HAP-1 (cell line): ENCODE measurements around the gene CEP104.

Experiments used
- DNase-seq, 2 experiments: peaks; one replicate each; pipeline ENCODE4 v3.0.0-alpha.2; 2016 to 2020; ENCODE audit warnings: low spot score in 2 of 2
- H3K27me3 ChIP-seq: fragments of 250-450 bp; sonication (Bioruptor Pico); 2 replicates; pipeline ENCODE4 v1.5.1; 2020; ENCODE audit warnings: low read depth, mild to moderate bottlenecking, moderate library complexity
- H3K36me3 ChIP-seq: fragments of 250-450 bp; sonication (Bioruptor Pico); replicated peaks from 2 replicates; pipeline ENCODE4 v1.5.1; 2020; ENCODE audit warnings: mild to moderate bottlenecking
- H3K4me1 ChIP-seq: fragments of 250-450 bp; sonication (Bioruptor Pico); 2 replicates; pipeline ENCODE4 v1.5.1; 2020; ENCODE audit warnings: mild to moderate bottlenecking
- H3K4me3 ChIP-seq: fragments of 250-450 bp; sonication (Bioruptor Pico); 2 replicates; pipeline ENCODE4 v1.5.1; 2020; ENCODE audit warnings: mild to moderate bottlenecking, moderate library complexity
- H3K9me3 ChIP-seq: fragments of 250-450 bp; sonication (Bioruptor Pico); 2 replicates; pipeline ENCODE4 v1.5.1; 2020; ENCODE audit warnings: mild to moderate bottlenecking, moderate library complexity
- in situ Hi-C: fragments of 300-500 bp; cut with MboI; formaldehyde crosslinking; loops from 3 replicates; pipeline ENCODE4 v1.14.3; 2020; ENCODE audit warnings: low sequenced_read_pairs, inconsistent platforms, mixed read lengths

Gene CEP104

DNA sequence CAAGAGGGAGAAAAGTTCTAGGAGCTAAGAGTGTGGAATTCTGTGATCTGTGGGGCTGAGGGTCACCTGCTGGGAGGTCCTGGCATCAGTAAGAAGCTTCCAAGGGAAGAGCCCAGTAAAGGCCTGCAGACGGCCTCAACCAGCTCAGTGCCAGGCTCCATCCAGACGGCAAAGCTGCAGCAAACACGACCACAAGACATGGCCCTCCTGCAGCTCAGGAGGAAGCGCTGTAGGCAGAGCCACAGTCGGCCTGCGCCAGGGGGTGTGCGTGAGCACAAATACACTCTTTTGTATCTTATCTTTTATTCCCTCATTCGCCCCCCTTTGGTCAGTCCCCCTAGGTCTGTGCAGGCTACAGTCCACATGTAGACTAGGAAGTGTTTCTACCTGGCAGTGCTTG is 29.7 kb upstream of the CEP104 start:
- Histone ChIP-seq H3K4me1 (no peaks in the 10 kb centered on the region), H3K9me3 (no peaks in the 10 kb centered on the region), H3K27me3 (no peaks in the 10 kb centered on the region), H3K4me3 (no peak overlapping the region), H3K36me3 (peaks cover 43% of the 10 kb centered on the region)
- in situ Hi-C loops, result no loop called here
- DNase-seq, result no peak

DNA sequence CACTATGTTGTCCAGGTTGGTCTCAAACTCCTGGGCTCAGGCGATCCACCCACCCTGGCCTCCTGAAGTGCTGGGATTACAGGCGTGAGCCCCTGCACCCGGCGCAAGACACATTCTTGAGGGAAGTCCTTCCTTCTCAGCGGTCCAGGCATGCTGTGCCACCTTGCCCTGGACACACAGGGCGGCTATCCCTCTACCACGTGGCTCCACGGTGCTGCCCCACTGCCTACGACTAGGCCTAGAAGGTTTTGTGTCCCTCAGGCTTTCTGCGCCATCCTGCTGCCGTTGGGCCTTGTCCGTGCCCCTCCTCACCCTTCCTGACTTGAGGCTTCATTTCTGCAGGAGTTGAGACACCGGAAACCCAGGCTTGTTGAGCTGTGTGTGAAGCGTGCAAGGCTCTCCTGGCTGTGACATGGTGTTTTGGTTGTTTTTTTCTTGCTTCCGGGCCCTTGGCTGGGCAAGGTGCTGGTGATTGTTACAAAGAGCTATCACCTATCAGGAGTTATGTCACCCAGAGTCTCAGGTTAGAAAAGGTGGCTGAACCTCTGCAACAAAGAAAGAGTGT is 29.2 kb upstream of the CEP104 start:
- DNase-seq, result no peak
- peaks cover 39% of the 10 kb centered on the region for H3K36me3 ChIP-seq
- in situ Hi-C loops, result no loop called here

DNA sequence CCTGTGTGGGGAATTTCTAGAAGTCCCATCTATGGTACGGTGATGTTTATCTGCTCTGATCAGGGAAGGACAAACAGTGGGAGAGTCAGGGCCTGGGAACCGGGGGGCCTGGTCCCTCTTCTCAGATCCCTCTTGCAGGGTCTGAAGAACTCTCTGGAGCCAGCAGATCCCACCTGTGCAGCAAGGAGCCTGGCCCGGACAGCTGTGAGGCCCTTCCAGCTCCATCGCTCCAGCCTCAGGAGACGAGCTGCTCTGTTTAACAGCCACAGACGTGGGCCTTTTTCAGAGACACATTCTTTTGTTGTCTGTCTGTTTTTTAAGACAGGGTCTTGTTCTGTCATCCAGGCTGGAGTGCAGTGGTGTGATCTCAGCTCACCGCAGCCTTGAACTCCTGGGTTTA is 28.6 kb upstream of the CEP104 start:
- in situ Hi-C loops, result no loop called here
- H3K9me3 ChIP-seq, result no peaks in the 10 kb centered on the region
- H3K27me3 ChIP-seq, result no peaks in the 10 kb centered on the region
- H3K4me3 ChIP-seq, result no peak overlapping the region
- no peak for DNase-seq
- no peaks in the 10 kb centered on the region for H3K4me1 ChIP-seq
- H3K36me3 ChIP-seq, result peaks cover 33% of the 10 kb centered on the region

More for the DNA sequence above, 29.2 kb upstream of the CEP104 start:
- no peak overlapping the region for H3K4me3 ChIP-seq
- no peaks in the 10 kb centered on the region for H3K4me1 ChIP-seq
- no peaks in the 10 kb centered on the region for H3K27me3 ChIP-seq
- H3K9me3 ChIP-seq, result no peaks in the 10 kb centered on the region

DNA sequence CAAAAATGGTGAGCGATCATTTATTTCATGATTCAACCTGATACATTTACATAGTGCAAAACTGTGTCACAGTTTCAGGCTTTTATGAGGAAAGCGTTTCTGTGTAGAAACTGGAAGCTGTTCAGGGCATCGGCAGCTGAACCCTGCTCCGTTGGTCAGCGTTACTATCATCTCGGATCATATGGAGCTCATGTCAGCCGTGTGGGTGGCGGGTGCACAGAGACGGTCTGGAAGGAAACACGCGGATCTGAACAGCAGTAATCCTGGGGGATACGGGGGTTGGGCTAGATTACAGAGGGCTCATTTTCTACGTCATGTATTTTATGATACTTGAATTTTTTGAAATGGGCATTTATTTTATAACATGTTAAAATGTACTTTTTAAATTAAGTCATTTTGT is 28.0 kb upstream of the CEP104 start:
- H3K4me1 ChIP-seq, result no peaks in the 10 kb centered on the region
- in situ Hi-C loops, result no loop called here

DNA sequence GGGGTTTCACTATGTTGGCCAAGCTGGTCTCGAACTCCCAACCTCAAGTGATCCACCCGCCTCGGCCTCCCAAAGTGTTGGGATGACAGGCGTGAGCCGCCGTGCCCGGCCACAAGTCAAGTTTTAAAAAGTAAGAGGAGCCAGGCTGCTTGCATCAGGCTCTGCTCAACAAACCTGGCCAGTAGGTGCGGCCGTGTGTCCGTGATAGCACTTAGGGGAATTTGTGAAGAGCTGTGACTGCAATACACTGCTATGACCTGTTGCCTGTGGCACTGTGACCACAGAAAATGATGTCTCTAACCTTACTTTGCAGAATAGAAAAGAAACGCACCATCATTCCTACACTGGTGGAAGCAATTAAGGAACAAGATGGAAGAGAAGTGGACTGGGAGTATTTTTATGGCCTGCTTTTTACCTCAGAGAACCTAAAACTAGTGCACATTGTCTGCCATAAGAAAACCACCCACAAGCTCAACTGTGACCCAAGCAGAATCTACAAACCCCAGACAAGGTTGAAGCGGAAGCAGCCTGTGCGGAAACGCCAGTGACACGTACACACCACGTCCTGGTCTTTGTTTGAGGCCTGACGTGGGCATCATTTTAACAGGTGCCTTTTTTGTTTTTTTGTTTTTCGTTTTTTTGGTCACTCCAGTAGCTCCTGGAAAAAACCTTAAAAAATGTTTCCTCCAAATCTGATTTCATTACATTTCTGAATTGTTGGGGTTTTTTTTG is 26.3 kb upstream of the CEP104 start:
- in situ Hi-C loops, result no loop called here
- no peaks in the 10 kb centered on the region for H3K4me1 ChIP-seq
- no peaks in the 10 kb centered on the region for H3K27me3 ChIP-seq
- no peaks in the 10 kb centered on the region for H3K9me3 ChIP-seq
- peaks cover 24% of the 10 kb centered on the region for H3K36me3 ChIP-seq
- no peak overlapping the region for H3K4me3 ChIP-seq
- no peak for DNase-seq

More for the DNA sequence above, 28.0 kb upstream of the CEP104 start:
- no peak for DNase-seq
- Histone ChIP-seq H3K27me3 (no peaks in the 10 kb centered on the region), H3K36me3 (peaks cover 27% of the 10 kb centered on the region), H3K9me3 (no peaks in the 10 kb centered on the region), H3K4me3 (no peak overlapping the region)

DNA sequence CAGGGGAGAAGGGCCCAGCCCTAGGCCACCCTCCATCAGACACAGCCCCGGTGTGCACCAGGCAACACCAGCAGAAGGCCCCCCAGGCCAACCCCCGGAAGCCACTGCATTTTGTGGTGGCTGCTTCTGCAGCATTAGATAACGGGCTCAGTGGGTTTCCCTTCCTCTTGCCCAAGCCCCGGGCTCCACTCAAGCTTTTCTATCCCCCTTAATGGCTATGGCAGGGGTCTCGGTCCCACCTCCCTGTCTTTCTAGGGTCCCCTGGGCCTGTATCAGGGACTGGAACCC is 24.1 kb upstream of the CEP104 start:
- in situ Hi-C loops, result no loop called here
- DNase-seq, result no peak

DNA sequence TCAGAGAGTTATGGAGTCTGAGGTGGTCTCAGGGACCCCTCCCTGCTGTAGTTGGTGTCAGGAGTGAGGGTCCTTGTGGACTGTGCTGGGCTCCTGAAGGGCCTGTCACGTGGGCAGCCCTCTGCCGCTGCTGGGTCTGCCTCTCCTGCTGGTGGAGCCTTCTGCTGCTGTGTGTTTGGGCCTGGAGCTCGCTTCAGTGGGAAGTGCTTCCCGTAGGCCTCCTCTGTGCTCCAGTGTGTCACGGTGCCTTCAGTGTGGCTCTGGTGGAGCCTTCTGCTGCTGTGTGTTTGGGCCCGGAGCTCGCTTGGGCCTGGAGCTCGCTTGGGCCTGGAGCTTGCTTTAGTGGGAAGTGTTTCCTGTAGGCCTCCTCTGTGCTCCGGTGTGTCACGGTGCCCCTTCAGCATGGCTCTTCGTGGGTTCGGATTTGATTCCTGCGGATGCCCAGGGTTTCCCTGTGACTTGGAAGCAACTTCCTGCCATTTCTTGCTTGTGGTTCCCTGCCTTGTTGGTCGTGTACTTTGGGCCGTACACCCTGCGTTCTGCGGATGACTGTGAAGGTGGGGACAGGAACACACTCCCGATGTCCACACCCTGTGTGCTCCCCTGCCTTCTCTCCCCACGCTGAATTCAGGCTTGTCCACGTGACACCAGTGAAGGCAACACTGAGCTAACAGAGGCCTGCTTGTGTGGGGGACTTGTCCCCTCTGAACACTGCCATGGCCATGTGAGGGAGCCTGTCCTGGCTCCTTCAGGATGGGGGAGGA is 23.6 kb upstream of the CEP104 start:
- DNase-seq, result no peak
- Histone ChIP-seq H3K27me3 (no peaks in the 10 kb centered on the region), H3K9me3 (no peaks in the 10 kb centered on the region), H3K4me1 (no peaks in the 10 kb centered on the region), H3K36me3 (peaks cover 9% of the 10 kb centered on the region), H3K4me3 (no peak overlapping the region)
- in situ Hi-C loops, result no loop called here

More for the DNA sequence above, 24.1 kb upstream of the CEP104 start:
- no peaks in the 10 kb centered on the region for H3K27me3 ChIP-seq
- H3K36me3 ChIP-seq, result peaks cover 11% of the 10 kb centered on the region
- no peak overlapping the region for H3K4me3 ChIP-seq
- no peaks in the 10 kb centered on the region for H3K9me3 ChIP-seq
- no peaks in the 10 kb centered on the region for H3K4me1 ChIP-seq

DNA sequence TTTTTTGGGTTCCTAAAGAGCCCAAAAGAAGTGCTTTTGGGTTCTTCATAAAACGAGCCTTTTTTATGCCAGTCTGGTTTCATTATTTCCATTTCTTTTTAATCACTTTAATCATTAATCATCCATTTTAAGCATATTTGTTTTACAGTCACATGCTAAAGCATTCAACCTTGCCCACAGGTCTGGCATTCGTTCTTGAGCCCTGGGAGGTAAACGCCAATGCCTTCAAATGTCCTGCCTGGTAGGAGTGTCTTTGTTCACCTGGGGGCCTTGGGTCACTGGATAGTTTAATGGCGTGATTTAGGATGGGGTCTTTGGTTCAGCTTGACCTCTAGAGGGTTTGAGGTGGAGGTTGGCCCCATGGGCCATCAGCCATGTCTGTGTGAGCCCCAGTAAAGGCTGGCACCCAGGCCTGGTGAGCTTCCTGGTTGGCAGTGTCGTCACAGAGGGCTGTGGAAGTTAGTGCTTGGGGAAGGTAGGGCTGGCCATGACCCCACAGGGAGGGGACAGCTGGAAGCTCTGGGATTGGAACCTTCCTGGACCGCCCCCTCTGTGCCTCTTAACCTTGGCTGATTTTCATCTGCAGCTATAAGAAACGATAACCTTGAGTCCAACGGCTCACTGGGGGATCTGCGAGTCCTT is 22.9 kb upstream of the CEP104 start:
- in situ Hi-C loops, result no loop called here
- DNase-seq, result no peak
- H3K9me3 ChIP-seq, result no peaks in the 10 kb centered on the region
- peaks cover 6% of the 10 kb centered on the region for H3K36me3 ChIP-seq
- no peaks in the 10 kb centered on the region for H3K4me1 ChIP-seq
- H3K27me3 ChIP-seq, result no peaks in the 10 kb centered on the region
- H3K4me3 ChIP-seq, result no peak overlapping the region

DNA sequence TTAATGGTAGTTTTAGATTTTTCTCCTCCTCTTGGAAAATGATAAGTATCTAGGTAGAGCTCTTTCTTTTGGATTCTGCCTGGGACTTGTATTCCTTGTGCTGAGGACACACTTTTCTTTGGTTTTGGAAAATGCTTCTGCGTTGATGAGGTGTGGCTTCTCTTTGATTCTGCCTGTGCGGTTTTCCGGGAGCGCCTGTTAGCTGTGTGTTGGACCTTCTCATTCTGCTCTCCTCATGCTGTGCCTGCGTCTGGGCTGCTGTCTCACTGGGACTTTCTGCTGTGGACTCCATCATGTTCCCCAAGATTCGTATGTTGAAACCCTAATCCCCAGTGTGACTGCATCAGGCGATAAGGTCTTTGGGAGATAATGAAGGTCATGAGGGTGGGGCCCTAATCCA is 22.1 kb upstream of the CEP104 start:
- no peaks in the 10 kb centered on the region for H3K4me1 ChIP-seq
- no peak for DNase-seq
- no peaks in the 10 kb centered on the region for H3K9me3 ChIP-seq
- in situ Hi-C loops, result no loop called here
- H3K27me3 ChIP-seq, result no peaks in the 10 kb centered on the region
- peaks cover 6% of the 10 kb centered on the region for H3K36me3 ChIP-seq
- no peak overlapping the region for H3K4me3 ChIP-seq

DNA sequence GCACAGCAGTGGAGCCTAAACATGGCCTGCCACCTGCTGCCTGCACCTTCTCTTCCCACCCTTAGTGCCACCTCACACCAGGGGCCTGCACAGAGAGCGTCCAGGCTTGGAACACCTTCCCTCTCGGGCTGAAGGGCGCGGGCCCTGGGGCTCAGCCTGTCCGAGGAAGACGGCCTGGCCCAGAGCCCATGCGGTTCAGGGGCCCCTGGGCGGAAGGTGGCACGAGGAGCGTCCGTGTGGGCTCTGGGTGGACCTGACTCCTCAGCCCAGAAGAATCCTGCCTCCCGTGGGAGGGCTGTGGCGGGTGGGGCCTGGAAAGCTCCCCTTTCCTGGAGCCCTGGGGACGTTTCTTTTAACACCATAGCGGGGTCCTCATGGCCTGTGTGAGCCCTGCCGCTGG is 19.7 kb upstream of the CEP104 start:
- in situ Hi-C loops, result no loop called here

DNA sequence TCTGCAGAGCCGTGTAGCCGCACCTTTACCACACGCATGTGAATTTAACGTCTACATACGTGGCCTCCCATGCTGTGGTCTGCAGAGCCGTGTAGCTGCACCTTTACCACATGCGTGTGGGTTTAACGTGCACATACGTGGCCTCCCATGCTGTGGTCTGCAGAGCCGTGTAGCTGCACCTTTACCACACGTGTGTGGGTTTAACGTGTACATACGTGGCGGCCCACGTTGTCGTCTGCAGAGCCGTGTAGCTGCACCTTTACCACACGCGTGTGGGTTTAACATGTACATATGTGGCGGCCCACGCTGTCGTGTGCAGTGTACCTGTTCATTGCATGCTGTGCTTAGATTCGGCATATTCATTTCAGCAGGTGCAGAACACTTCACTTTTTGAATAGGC is 17.7 kb upstream of the CEP104 start:
- no peaks in the 10 kb centered on the region for H3K4me1 ChIP-seq
- no peak overlapping the region for H3K4me3 ChIP-seq
- in situ Hi-C loops, result no loop called here
- DNase-seq, result no peak
- H3K36me3 ChIP-seq, result peaks cover 8% of the 10 kb centered on the region; the same call in 1 of the 2 replicates
- H3K27me3 ChIP-seq, result no peaks in the 10 kb centered on the region
- no peaks in the 10 kb centered on the region for H3K9me3 ChIP-seq

More for the DNA sequence above, 19.7 kb upstream of the CEP104 start:
- DNase-seq, result no peak
- Histone ChIP-seq H3K27me3 (no peaks in the 10 kb centered on the region), H3K4me3 (no peak overlapping the region), H3K9me3 (no peaks in the 10 kb centered on the region), H3K36me3 (peaks cover 8% of the 10 kb centered on the region; the same call in 1 of the 2 replicates), H3K4me1 (no peaks in the 10 kb centered on the region)

DNA sequence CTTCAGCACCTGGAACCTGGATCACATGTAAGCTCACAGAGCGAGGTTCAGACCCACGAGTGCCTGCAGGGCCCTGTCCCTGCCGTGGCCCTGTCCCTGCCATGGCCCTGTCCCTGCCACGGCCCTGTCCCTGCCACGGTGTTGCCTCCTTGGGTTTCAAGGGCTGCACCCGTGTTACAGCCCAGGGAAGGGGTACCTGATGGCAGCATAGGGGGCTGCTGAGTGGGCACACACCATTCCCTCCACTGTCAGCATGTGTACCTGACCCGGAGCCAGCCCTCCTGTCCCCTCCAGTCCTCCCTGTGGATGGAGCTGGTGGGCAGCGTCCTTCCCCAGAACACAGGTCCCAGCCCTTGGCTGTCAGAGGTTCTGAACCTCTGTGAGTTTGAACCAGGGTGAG is 15.5 kb upstream of the CEP104 start:
- DNase-seq, result no peak
- in situ Hi-C loops, result no loop called here
- H3K36me3 ChIP-seq, result peaks cover 5% of the 10 kb centered on the region

DNA sequence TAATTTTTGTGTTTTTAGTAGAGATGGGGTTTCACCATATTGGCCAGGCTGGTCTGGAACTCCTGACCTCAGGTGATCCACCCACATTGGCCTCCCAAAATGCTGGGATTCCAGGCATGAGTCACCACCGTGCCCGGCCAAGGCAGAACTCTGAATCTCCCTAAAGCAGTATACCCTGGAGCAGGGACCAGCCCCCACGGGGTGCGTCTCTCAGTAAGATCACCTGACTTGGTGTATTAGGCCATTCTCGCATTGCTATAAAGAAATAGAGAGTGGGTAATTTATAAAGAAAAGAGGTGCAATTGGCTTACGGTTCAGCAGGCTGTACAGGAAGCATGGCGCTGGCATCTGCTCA is 14.4 kb upstream of the CEP104 start:
- no peak for DNase-seq
- no peaks in the 10 kb centered on the region for H3K27me3 ChIP-seq
- no peak overlapping the region for H3K4me3 ChIP-seq
- no peaks in the 10 kb centered on the region for H3K9me3 ChIP-seq
- no peaks in the 10 kb centered on the region for H3K4me1 ChIP-seq
- in situ Hi-C loops, result no loop called here
- peaks cover 5% of the 10 kb centered on the region for H3K36me3 ChIP-seq

More for the DNA sequence above, 15.5 kb upstream of the CEP104 start:
- H3K27me3 ChIP-seq, result no peaks in the 10 kb centered on the region
- no peak overlapping the region for H3K4me3 ChIP-seq
- no peaks in the 10 kb centered on the region for H3K4me1 ChIP-seq
- no peaks in the 10 kb centered on the region for H3K9me3 ChIP-seq

DNA sequence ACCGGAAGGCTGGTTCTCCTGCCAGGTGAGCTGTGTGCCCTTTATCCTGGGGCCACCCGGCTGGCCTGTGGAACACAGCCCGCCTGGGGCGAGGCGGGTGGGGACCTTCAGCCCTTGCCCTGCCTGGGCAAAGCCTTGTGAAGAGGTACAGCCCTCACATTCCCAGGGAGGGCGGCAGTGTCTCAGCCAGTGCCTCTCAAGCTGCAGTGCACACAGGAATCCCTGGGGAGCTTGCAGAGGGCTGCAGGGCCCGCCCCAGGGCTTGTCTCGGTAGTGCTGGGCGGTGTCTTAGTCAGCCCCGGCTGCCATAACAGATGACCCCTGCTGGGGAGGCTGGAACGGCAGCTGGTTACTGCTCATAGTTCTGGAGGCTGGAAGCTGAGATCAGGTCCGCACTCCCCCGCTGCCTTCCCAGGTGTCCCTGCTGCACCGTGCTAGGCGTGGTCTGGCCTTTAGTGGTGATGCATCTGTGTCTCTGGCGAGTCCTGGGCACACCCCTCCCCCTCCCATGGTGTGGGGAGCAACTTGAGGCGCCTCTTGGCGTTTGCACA is 12.8 kb upstream of the CEP104 start:
- Histone ChIP-seq H3K36me3 (peaks cover 5% of the 10 kb centered on the region), H3K4me1 (no peaks in the 10 kb centered on the region), H3K4me3 (no peak overlapping the region), H3K9me3 (no peaks in the 10 kb centered on the region), H3K27me3 (no peaks in the 10 kb centered on the region)
- peak in 1 of 2 experiments; percentile 30 for DNase-seq
- in situ Hi-C loops, result no loop called here
